Smooth muscle cell (in vitro differentiated cells): Measurements from ENCODE around the gene LY6G5B. TPM values are rescaled to one million over a fixed set of nuclear protein-coding genes. Genes with fewer than 3 reads are reported as not detected.
A peak's percentile ranks its signal among the peaks of the same experiment; 100 is the strongest.

ENCODE experiments used
- DNase-seq: peaks from one replicate; lab custom pipeline; 2025; ENCODE audit not compliant: unreplicated experiment; lab: John Stamatoyannopoulos, UW
- H2AFZ ChIP-seq: fragments of 200-600 bp; sonication (generic); 2 replicates; pipeline ENCODE4 v1.6.0; 2016; ENCODE audit warnings: antibody characterized with exemption, low read depth, mild to moderate bottlenecking
- H3F3A ChIP-seq: fragments of 200-600 bp; sonication (generic); 2 replicates; pipeline ENCODE4 v1.6.0; 2017; ENCODE audit warnings: antibody characterized with exemption, low read depth
- H3K27ac ChIP-seq: fragments of 200-600 bp; sonication (generic); 2 replicates; pipeline ENCODE4 v1.5.1; 2016; ENCODE audit warnings: low read depth, mild to moderate bottlenecking
- H3K27me3 ChIP-seq: fragments of 200-600 bp; sonication (generic); 2 replicates; pipeline ENCODE4 v1.6.1; 2016; ENCODE audit warnings: low read depth, mild to moderate bottlenecking
- H3K36me3 ChIP-seq: fragments of 200-600 bp; sonication (generic); 2 replicates; pipeline ENCODE4 v1.5.1; 2016; ENCODE audit warnings: low read depth
- H3K4me1 ChIP-seq: fragments of 200-600 bp; sonication (generic); 2 replicates; pipeline ENCODE4 v1.5.1; 2016; ENCODE audit warnings: low read depth
- H3K4me2 ChIP-seq: fragments of 200-600 bp; sonication (generic); 2 replicates; pipeline ENCODE4 v1.6.0; 2016; ENCODE audit warnings: mild to moderate bottlenecking
- H3K4me3 ChIP-seq: fragments of 200-600 bp; sonication (generic); 2 replicates; pipeline ENCODE4 v1.5.1; 2016; ENCODE audit warnings: mild to moderate bottlenecking
- H3K79me2 ChIP-seq: fragments of 200-600 bp; sonication (generic); 2 replicates; pipeline ENCODE4 v1.6.0; 2016; ENCODE audit warnings: low read depth, mild to moderate bottlenecking
- H3K9ac ChIP-seq: fragments of 200-600 bp; sonication (generic); 2 replicates; pipeline ENCODE4 v1.6.0; 2016; ENCODE audit warnings: low read depth
- H3K9me3 ChIP-seq: fragments of 200-600 bp; sonication (generic); replicated peaks from 2 replicates; pipeline ENCODE4 v1.5.1; 2016; ENCODE audit warnings: low read depth
- H4K20me1 ChIP-seq: fragments of 200-600 bp; sonication (generic); 2 replicates; pipeline ENCODE4 v1.6.0; 2016; ENCODE audit warnings: low read depth
- WGBS: methylation state at CpG from one replicate; pipeline ENCODE4 v1.1.7; 2016; ENCODE audit warnings: low lambda C conversion rate; 5-methylcytosine and 5-hydroxymethylcytosine counted together
- polyA plus RNA-seq: library from polyadenylated mRNA; unstranded; fragments of >200 nt; fragmentation: Nextera tagmentation; extraction: Ambion mirVana; gene quantifications from 2 replicates; pipeline ENCODE4 v1.2.1, GENCODE V29; 2016
- total RNA-seq: library from RNA; depleted of rRNA; stranded (reverse); fragments of >200 nt; gene quantifications from 2 replicates; pipeline ENCODE4 v1.2.3, GENCODE V29; 2014
- TF ChIP-seq, protein P1 (sequence below): fragments of 200-600 bp; sonication (generic); IDR thresholded peaks from 2 replicates; pipeline ENCODE4 v1.5.1; 2017; ENCODE audit warnings: borderline replicate concordance, mild to moderate bottlenecking, antibody characterized with exemption; ENCODE audit not compliant: insufficient read depth, poor library complexity, severe bottlenecking

LY6G5B gene
- total and polyA plus RNA-seq, 2 experiments from 2014 or later: 1.5 to 5.6 TPM

DNA sequence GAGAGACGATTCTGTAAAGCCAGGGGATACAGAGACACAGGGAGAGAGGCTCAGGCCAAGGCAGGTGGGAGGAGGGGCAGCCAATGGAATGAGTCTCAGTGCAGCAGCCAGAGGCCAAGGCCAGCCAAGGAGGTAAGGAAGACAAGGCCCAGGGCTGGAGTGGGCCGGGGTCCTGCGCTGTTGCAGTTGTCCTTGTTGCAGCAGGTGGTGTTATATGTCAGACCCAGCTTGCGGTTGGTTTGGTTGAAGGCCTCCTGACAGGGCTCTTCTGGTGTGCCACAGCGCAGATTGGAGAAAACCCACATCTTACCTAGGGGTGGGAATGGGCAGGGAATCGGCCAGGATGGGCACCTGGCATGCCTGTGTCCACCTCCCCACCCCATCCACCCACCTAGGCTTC, 49.2 kb downstream of the LY6G5B start:
- H4K20me1 ChIP-seq: no peaks in the 10 kb centered on the region
- 94% methylated on average over 6 of the region's 6 CpGs for WGBS
- H3F3A ChIP-seq: no peaks in the 10 kb centered on the region
- no peak for DNase-seq
- TF ChIP-seq, protein P1, sequence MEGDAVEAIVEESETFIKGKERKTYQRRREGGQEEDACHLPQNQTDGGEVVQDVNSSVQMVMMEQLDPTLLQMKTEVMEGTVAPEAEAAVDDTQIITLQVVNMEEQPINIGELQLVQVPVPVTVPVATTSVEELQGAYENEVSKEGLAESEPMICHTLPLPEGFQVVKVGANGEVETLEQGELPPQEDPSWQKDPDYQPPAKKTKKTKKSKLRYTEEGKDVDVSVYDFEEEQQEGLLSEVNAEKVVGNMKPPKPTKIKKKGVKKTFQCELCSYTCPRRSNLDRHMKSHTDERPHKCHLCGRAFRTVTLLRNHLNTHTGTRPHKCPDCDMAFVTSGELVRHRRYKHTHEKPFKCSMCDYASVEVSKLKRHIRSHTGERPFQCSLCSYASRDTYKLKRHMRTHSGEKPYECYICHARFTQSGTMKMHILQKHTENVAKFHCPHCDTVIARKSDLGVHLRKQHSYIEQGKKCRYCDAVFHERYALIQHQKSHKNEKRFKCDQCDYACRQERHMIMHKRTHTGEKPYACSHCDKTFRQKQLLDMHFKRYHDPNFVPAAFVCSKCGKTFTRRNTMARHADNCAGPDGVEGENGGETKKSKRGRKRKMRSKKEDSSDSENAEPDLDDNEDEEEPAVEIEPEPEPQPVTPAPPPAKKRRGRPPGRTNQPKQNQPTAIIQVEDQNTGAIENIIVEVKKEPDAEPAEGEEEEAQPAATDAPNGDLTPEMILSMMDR: no peak
- no peak overlapping the region for H3K9ac ChIP-seq
- no peaks in the 10 kb centered on the region for H3K9me3 ChIP-seq
- H3K4me1 ChIP-seq: peaks cover 11% of the 10 kb centered on the region
- no peaks in the 10 kb centered on the region for H3K36me3 ChIP-seq
- H3K4me2 ChIP-seq: no peak overlapping the region
- no peaks in the 10 kb centered on the region for H3K79me2 ChIP-seq
- no peaks in the 10 kb centered on the region for H3K27me3 ChIP-seq
- peak overlapping the region; percentile 37 for H3K27ac ChIP-seq
- no peak overlapping the region for H2AFZ ChIP-seq
- no peak overlapping the region for H3K4me3 ChIP-seq

DNA sequence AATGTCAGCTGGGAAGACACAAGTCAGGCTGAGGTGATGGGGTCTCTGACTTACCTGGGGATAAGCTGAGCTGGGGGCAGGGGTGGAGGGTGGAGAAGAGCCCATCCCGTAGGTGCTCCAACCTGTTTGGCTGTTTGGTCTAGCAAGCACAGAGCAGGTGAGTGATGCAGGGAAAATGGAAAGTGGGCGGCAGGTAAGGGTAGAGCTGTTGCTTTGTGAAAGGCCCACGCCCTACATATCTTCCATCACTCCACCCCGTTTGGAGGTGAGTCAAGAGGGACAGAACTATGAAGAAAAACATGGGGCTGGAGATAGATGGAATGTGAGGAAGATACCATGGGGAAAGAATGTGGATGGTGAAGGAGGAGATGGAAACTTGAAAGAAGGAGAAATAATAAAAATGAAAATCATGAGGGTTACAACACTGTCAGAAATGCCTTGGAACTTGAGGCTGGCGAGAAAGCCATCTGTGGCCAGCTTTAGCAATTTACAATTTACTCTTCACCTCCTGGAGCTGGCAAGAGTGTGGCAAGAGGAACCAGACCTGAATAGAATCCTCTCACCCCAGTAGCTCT, 50.5 kb downstream of the LY6G5B start:
- Histone ChIP-seq H3K79me2 (no peaks in the 10 kb centered on the region), H3K4me2 (no peak overlapping the region), H3K4me3 (no peak overlapping the region), H3K27me3 (no peaks in the 10 kb centered on the region), H3K9ac (peak overlapping the region; percentile 28), H3K4me1 (no peaks in the 10 kb centered on the region), H3K9me3 (no peaks in the 10 kb centered on the region), H3K36me3 (no peaks in the 10 kb centered on the region), H3F3A (no peaks in the 10 kb centered on the region), H3K27ac (peak overlapping the region; percentile 60), H4K20me1 (no peaks in the 10 kb centered on the region), H2AFZ (no peak overlapping the region)
- WGBS: 74% methylated on average over 5 of the region's 5 CpGs
- no peak for DNase-seq
- TF ChIP-seq, protein P1: no peak

DNA sequence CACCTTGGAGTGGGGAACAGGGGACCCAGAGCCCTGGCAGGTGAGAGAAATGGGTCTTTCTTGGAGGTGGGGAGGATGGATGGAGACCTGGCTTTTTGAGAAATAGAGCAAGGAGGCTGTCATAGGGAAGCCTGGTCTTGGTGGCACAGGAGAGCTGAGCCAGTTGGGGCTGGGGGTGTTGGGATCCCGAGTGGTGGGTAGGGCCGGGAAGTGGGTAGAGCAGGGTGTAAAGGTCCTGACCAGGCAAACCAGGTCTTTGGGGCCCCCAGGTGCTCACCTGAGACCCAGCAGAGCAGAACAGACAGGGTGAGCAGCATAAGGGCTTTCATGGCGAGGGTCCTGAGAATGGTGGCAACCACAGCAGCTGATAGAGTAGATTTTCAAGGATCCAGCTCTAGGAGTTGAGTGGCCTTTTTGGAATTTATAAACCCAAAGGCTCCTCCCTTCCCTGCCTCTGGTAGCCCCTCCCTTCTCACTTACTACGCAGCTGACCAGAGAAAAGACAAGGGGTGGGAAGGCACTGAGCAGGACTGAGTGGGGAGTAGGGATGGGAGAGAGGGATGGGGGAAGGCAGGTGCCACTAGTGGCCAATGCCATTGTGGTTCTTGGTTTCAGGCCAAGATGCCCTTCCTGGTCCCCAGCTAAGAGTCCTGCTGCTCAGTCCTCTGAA, 51.7 kb downstream of the LY6G5B start, which contains the start of gene LY6G6C:
LY6G6C (minus strand) TSS at position 396 of the 670 bp plus-strand sequence; CDS start at position 329, 67 bp downstream.
- Histone ChIP-seq H3K79me2 (no peaks in the 10 kb centered on the region), H3F3A (peaks cover 3% of the 10 kb centered on the region), H3K9ac (no peak within 1 kb of the TSS), H3K36me3 (no peaks in the 10 kb centered on the region), H4K20me1 (no peaks in the 10 kb centered on the region), H3K4me1 (no peaks in the 10 kb centered on the region), H3K4me2 (no peak within 1 kb of the TSS), H3K4me3 (no peak within 1 kb of the TSS), H3K9me3 (no peaks in the 10 kb centered on the region), H3K27me3 (no peaks in the 10 kb centered on the region), H3K27ac (no peak within 1 kb of the TSS), H2AFZ (no peak within 1 kb of the TSS)
- no peak for DNase-seq
- TF ChIP-seq, protein P1: no peak
- 93% methylated on average over 4 of the region's 4 CpGs for WGBS

DNA sequence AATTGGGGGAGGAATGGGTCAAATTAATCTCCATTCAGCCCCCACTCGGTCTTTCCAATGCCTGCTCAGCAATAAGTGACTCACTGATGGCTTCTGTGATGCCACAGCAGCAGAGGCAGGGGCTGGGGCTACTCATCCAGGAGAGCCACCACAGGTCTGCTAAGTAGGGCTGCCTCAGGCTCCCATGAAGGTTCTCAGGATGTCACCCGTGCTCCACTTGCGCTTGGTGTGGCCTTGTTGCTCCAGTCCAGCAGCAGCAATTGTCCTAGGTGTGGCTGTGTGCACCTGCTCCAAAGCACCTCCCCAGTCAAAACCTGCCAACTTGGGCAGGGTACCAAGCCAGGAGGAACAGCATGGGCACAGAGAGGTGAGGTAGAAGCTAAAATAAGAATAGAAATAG, 52.4 kb downstream of the LY6G5B start:
- no peak overlapping the region for H3K27ac ChIP-seq
- WGBS: 90% methylated on average over 3 of the region's 3 CpGs
- no peak overlapping the region for H3K4me2 ChIP-seq
- H3K9me3 ChIP-seq: no peaks in the 10 kb centered on the region
- H3K4me1 ChIP-seq: no peaks in the 10 kb centered on the region
- no peak overlapping the region for H3K9ac ChIP-seq
- no peak for DNase-seq
- TF ChIP-seq, protein P1: no peak
- no peak overlapping the region for H2AFZ ChIP-seq
- no peaks in the 10 kb centered on the region for H3K36me3 ChIP-seq
- no peak overlapping the region for H3K4me3 ChIP-seq
- no peaks in the 10 kb centered on the region for H3K27me3 ChIP-seq
- no peaks in the 10 kb centered on the region for H4K20me1 ChIP-seq
- no peaks in the 10 kb centered on the region for H3K79me2 ChIP-seq
- peaks cover 10% of the 10 kb centered on the region for H3F3A ChIP-seq
